ENCODE data around the gene CCDC178.
"Not testable (repeated sequence)": the region's sequence is repeated elsewhere in the genome, so short reads cannot be mapped to it uniquely, and the experiment has no call there.

CCDC178 gene

DNA sequence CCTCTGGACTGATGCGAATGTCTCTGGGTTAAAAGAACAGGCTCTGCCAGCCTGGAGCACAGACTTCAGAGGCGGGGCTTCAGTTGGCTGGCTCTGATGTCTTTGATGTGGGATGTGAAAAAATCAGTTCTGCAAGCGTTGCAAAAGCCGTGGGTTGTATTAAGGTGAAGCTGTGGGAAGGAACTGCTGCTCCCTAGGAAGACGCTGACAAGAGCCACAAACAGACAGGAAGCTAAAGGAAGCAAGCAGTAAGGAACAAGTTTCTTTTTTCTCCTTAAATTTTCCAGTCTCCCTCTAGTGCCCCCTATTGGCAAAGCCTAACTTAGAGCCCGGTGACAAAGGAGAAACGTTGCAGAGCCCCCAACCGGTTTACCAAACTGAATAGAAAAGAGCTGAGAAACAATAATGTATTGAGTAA, 239.0 kb downstream of the CCDC178 start:
- no peak for DNase-seq

DNA sequence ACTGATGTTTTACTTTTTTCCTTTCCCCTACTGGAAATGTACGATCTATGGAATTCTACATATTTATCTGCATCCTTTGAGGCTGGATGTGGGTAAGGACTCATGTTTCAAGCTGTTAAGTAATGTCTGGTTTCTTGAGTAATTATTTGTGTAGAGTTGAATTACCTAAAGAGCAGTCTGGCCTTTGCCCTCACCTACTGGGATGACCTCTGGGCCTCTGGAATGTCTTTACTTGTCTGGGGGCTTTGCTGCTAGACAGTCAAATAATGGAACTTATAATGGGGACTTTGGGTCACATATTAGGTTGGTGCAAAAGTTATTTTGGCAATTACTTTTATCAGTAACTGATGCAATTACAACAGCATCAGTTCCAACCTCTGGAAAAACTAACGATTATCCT, 244.7 kb downstream of the CCDC178 start:
- DNase-seq: no peak

DNA sequence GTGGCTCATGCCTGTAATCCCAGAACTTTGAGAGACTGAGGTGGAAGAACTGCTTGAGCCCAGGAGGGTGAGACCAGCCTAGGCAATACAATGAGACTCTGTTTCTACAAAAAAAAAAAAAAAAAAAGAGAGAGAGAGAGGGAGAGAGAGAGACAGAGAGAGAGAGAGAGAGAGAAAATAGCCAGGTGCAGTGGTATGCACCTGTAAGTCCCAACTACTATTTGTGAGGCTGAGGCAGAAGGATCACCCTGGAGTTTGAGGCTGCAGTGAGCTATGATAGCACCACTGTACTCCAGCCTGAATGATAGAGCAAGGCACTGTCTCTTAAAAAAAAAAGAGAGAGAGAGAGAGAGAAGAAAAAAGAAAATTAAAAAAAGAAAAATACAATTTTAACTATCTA, 245.7 kb downstream of the CCDC178 start:
- DNase-seq: no peak

DNA sequence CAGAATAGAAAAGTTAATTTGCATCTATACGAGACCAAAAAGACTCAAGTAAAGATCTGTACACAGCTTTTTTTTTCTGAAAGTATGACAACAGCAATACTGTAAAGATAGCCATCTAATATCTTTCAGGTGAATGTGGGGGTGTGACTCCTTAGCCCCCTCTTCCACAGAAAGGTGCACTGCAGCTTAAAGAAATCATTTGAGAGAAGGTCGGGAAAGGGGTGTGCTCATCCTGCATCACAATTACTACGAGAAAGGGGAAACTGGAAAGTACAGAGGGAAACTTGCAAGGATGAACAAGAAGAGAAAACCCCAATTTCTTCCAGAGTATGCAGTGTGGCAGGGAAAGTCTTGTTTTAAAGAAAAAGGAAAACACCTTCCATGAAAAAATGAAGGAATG, 255.6 kb downstream of the CCDC178 start:
- DNase-seq: no peak

DNA sequence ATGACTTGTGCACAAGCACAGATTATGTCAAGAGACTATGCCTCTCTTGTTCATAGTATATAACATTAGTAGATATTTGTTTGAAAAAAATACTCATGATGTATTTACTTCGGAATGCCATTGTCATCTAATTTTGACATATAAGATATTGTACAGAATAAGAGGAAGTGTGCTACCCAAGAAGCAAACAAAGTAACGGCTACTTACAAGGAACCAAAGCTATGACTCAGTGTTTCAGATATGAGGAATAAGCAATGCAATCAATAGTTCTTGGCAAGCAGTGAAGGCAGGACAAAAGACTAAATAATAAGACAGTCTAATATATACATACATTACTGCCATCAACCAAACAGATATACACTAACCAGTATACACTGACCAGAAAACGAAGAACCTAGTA, 256.3 kb downstream of the CCDC178 start:
- no peak for DNase-seq

DNA sequence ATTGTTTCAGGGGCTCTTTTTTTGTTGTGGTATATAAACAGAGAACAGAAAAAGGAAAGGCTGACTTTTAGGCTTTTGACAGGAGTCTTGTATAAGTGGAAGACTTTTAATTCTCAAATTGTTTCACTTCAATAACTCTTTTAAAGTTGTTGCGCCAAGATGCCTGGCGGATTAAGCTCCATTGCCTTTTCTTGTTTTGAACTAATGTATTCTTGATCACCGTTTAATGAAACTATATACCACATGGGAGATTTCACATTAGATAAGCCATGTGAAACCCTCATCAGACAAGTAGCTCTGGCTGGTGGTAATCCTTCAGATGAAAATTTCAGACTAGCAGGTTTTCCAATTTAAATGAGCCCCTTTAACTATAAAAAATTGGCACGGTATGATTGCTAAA, 257.4 kb downstream of the CCDC178 start:
- no peak for DNase-seq

DNA sequence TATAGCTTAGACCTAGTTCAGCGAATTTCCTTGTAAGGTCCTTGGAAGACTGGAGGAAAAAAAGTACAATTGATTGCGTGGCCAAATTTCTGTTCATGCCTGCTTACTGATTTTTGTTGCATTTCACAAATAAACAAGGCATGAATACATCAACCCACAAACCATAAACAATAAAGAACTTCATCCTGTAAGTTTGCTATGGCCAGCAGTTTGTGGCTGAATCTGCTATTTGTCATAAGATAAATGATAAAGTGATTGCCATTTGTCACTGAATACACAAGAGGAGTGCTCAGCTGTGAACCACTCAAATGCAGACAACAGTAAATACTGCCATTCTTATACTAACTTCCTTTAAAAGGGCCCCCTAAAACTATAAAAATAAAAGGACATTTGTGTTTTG, 259.5 kb downstream of the CCDC178 start:
- no peak for DNase-seq

DNA sequence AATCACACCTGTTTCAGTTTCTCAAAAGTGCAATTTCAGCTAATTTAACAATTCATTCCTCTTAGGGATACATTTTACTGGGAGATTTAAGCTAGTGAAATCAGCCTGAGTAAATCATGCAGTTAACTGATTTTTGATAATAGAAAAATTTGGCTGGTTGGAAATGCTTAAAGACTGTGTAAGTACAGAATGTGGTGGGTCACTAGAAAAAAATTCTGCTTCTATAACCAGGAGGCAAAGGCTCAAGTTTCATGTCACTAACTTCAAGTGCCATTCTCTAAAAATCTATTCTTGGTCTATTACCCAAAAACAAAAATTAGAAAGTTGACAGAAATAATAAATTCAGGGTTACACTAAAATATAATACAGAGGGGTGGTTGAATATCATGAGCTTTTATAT, 271.3 kb downstream of the CCDC178 start:
- DNase-seq: no peak

DNA sequence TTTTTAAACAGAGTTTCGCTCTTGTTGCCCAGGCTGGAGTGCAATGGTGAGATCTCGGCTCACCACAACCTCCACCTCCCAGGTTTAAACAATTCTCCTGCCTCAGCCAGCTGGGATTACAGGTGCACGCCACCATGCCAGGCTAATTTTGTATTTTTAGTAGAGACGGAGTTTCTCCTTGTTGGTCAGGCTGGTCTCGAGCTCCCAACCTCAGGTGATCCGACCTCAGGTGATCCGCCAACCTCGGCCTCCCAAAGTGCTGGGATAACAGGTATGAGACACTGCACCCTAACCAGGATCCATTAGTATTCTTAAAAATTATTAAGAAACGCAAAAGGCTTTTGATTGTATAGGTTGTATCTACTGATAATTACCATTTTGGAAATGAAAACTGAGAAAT, 276.4 kb downstream of the CCDC178 start:
- not testable (repeated sequence) for DNase-seq

DNA sequence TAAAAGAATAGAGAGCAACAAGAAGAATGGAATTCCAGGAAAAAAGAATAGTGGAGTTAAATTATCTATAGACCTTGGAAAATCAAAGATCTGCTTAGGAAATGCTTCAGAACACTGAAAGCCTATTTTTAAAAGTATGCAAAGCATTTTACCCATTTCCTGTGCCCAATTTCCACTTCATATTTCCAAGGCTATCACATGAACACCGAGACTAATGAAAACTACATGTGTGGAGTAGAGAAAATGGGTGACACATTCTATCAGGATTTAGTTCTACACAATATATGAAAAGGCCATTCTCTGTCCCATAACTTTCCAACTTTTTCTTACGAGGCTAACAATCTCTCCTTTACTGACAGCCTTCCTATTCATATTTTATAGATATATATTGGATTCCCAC, 279.4 kb downstream of the CCDC178 start:
- no peak for DNase-seq

DNA sequence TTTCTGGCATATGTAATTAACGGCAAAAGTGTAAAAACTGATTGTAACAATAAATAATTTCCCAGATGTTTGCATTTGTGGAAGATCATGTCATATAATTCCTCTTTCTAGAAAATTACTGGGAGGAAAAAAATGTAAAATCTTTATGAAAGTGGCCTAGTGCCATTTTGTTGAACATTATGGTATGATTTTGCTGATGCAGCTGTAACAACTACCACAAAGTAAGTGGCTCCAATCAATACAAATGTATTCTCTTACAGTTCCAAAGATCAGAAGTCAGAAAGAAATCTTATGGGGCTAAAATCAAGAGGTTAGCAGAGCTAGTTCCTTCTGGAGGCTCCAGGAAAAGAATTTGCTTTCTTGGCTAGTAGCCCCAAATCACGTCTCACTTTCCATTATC, 281.4 kb downstream of the CCDC178 start:
- no peak for DNase-seq

DNA sequence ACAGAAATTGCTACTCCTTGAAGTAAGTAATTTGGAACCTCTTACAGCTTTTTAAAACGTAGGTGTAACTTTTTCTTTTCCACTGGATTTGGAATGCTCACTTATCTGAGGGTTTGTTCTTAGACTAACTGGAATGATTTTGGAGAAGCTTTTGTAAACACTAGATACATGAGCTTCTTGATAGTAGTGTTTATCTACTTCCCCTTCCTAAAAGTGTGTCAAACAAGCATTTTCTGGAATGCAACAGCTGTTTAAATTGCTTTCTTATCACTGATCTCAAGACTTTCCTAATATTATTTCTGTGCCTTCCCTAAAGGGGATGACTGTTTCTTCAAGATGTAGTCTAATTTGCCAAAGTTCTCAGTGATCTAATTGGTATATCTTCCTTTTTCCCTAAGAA, 282.6 kb downstream of the CCDC178 start:
- DNase-seq: no peak

DNA sequence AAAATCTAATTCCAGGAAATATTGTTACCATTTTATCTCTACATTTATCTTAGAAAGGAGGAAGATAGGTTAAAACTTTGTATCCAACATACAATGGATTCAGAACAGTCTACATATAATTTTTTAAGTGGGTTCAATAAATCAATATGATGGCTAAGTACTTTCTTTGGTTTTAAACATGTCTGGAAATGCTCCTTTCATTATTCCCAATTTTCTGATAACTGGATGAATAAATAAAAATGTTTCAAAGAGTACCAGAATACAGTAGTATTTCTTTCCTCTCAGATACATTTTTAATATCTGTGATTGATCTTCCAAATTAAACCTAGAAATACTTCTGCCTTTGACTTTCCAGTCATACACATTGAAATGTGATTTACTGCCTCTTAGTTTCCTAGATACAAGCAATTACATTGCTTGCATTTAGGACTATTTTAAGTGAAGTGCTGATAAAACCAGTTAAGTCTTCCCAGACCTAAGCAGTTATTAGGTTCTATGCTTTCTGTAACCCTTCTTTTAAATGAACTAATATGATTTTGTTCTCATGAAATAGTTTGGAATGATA, 283.5 kb downstream of the CCDC178 start:
- DNase-seq: no peak

DNA sequence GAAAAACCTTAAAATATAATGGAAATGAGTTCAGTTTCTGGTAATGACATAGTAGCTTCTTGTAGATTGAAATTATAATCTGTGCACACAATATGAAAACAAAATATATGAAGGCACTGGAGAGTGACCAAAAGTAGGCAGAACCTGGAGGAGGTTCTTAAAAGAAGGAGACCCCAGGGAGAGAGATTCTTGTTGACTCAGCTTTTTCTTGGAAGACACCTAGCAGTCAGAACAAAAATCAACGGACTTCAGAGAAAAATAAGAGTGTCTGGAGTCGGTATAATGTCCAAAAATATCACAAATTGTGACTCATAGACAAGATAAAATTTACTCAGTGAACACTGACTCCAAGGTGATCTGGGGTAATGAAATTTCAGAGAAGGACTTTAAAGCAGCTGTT, 286.5 kb downstream of the CCDC178 start:
- DNase-seq: no peak

DNA sequence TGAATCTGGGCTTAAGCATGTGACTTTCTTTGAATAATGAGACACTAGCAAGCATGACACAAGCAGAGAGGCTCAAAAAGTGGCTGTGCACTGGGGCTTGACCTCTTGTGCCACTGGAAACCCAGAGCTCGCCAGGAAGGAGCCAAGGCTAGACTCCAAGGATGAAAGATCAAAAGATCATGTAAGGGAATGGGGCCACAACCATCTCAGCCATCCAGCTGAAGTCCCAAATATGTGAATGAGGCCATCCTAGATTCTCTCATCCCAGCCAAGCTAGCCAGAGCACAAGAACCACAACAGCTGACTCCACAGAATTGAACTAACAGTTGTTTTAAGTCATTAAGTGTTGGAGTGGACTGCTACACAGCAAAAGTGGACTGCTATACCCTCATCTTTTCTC, 288.1 kb downstream of the CCDC178 start:
- DNase-seq: no peak

DNA sequence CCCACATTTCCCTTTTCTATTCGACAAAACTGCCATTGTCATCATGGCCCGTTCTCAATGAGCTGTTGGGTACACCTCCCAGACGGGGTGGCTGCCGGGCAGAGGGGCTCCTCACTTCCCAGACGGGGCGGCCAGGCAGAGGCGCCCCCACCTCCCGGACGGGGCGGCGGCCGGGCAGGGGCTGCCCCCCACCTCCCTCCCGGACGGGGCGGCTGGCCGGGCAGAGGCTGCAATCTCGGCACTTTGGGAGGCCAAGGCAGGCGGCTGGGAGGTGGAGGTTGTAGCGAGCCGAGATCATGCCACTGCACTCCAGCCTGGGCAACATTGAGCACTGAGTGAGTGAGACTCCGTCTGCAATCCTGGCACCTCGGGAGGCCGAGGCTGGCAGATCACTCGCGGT, 292.7 kb downstream of the CCDC178 start:
- not testable (repeated sequence) for DNase-seq

DNA sequence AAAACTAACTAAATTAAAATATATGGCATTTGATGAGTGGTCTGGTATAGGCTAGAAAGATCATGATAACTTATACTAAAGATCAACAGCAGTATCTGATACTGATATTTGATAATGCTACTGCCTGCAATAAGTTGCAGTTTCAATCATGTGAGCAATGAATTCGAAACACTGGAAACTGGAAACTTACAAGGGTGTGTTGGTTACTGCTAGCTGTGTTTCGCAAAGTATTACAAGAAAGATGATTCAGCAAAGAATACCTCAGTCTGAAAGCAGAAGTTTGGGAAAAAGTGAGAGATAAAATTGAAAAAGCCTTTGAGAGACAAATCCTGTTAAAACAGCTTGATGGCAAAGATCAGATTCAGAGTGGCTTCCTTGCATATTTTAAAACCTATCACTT, 294.5 kb downstream of the CCDC178 start:
- no peak for DNase-seq

DNA sequence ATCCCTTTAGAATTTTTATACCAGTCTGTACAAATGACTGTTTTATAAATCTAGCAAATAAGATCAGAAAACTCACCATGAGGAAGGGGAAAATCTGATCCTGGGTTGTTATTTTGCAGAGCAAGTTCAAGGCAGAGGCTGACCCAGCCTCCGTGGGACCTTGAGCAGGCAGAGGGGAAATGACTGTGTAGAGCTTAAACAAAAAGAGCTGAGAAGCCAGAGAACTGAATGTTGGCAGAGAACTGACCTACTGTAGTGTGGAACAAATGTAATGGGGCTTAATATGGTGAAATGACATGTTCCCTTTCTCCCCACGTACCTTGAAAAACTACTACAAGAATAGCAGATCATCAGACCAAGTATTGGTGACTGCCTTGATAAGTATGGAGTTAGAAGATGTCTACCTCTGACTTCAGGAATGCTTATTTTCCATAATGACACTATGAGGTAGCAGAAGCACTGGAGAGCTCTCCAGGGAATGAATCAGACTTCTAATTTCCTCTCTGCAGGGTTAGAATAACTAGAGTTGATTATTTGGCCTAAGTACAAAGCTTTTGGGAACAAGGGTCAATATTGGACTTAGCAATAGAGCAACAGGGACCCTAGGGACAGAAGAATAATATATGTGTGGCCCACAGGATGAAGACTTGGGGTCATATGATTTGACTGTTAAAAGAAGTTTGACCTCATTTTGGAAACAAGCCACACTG, 304.4 kb downstream of the CCDC178 start:
- DNase-seq: no peak

DNA sequence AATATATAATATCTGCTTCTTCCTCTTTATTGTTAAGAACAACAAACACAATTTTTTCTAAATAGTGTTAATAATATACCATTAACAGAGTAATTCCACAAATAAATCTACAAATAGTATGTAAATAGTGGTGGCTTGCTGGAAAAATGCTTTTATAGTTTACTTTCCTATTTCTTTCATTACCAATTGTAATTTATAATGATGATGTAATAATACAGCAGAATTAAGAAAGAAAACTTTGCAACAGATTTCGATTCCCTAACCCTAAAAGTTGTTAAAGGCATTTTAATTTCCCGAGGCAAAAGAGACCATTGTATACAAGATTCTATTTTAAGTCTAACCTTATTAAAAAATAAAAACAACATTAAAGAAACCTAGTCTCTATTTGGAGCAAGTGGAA, 307.9 kb downstream of the CCDC178 start:
- no peak for DNase-seq

DNA sequence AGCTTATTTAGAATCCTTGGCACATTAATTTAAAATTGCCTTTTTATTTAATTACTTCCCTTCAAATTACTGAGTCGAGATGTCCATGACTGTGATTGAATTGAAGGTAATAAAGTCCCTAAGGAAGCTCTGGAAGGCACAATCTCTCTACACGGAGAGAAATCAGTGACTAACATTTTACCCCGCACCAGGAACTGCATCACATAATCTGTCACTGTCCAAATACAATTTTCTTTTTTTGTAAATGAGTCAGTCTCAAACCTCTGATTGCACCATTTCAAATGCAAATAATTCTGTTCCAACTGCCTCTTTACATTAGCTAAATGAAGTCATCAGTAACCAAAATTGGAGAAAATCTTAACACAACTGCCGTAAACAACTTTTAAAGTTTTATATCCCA, 311.9 kb downstream of the CCDC178 start:
- no peak for DNase-seq

DNA sequence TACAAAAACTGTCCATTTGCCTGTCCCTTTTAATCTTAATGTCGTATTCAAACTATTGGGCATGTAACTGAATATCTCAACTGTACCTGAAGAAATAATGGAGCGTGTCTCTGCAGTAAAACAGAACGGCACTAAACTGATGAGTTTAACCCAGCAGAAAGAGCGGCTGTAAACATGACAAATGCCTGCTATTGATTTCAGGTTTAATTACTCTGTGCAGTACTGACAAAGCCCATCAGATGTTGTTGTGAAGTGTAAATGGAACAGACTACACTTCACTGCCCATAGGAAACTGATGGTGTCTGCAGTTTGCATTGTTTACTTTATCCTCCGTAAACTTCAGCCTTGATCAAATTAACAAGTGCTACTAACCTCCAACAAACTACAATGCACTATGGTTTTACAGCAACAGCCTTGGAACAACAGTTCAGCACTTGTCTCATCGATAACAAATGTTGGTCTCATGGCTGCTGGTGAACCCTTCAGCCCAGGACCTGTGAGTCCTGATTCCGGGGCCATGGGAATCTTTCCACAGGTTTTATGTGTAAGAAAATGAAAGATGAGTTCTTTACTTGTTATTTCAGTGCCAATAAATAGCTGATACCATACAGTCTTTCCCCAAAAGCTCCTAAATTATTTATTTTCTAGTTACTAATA, 316.5 kb downstream of the CCDC178 start:
- DNase-seq: no peak

DNA sequence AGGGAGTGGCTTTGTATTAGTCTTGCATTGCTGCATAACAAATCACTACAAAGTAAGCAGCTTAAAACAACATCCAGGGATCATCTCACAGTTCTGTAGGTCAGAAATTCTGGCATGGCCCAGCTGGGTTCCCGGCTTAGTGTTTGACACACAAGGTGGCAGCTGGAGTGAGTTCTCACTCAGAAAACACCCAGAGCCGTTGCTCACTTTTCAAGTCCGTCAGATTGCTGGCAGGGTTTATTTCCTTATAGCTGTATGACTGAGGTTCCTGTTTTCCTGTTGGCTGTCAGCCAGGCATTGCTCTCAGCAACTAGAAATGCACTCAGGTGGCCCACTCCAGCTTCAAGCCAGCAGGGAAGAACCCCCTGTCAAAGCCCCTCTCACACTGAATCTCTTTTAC, 324.1 kb downstream of the CCDC178 start:
- no peak for DNase-seq

DNA sequence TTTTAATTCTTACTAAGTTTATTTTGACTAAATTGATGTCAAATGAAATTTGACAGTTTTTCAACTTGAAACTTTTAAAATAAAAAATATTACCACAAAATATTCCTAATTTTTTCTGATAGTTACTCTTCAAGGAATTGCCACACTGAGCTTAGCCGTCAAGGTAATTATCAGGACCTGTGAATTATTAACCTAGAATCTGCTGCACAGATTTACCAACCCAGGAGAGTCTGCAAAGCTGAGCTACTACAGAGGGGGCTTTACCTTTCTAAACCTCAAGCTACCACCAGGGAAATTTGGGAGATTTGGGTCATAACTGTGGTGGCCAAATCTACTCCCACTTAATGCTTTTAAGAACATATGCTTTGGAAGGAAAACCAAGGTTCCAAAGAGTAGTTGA, 324.6 kb downstream of the CCDC178 start:
- DNase-seq: no peak

DNA sequence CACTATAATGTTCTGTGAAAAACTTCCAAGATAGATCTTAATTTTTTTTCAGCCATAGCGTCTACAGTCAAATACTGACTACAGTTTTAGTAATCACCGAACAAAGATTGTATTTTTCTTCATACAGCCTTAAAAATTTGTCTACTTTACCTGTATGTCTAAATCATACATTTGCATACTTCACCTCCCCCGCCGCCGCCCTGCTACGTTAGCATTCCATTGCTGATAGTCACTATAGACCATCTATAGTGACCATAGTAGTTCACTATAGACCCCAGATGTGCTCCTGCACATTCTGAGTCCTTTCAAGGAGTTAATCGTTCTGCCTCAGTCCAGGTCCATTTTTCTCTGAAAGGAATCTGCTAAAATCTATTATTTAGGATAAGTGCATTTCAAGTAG, 325.0 kb downstream of the CCDC178 start:
- no peak for DNase-seq

DNA sequence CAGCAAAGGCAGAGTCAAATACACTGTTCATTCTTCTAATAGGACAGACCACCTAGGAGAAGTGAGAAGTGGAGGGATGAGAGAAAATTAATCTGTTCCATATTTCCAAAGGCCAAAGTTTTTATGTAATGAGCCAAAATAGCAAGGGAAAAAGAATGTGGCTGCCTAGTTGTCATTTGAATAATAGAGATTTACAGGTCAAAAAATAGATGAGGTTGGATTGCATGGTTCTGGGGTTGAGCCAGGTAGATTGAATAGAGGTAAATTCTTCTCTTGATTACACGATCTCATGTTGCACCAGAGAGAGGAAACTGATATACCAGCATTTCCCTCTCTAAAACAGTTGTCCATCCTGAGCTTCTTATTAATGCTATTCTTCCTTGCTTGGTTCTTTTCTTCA, 325.8 kb downstream of the CCDC178 start:
- DNase-seq: no peak

Measured in NCI-H226 (cell line).